Stimulated activated CD8-positive, alpha-beta memory T cell treated with anti-CD3 and anti-CD28 coated beads, Interleukin-12 subunit alpha, Interleukin-12 subunit beta, amount 100 ng/mL, for 24 hours (primary cell): ENCODE data around the gene DDX42.
"Not testable (repeated sequence)": the region's sequence is repeated elsewhere in the genome, so short reads cannot be mapped to it uniquely, and the experiment has no call there.

ENCODE experiments used
- DNase-seq: peaks from one replicate; pipeline ENCODE4 v3.0.0-alpha.2; 2020; ENCODE audit errors: extremely low read depth

Gene DDX42

DNA sequence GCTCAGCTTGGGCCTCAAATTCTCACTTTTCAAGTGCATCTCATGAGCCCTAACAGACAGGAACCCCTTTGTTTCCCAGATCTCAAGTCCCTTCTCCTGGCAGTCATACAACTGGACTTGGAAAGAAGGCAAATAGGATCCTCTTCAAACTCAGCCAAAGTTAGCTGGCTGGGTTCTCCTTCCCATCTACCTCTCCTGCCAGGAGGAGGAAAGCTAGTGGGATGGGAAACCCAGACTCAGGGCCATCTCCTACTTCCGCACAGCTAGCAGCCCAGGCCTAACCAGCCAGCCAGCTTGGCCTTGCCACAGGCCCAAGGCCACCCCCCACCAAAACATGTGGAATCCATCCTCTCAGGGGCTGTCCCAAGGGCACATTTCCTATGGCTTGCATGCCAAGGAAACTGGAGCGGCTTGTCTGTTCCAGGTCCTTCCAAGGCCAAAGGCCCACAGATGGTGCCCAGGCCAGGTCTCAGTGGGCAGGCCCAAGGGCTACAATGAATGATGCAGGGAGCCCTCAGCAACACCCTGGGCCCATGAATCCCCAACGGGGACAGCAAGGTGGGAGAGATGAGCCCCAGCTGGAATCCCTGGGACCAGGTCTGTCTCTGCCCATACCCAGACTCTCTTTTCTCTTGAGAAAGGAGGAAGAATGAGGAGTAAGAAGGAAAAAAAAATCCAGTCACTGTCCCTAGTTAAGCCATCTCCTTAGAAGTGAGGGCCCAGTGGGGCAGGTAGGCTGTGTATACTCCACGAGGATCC is 66.8 kb downstream of the DDX42 start:
- no peak for DNase-seq

DNA sequence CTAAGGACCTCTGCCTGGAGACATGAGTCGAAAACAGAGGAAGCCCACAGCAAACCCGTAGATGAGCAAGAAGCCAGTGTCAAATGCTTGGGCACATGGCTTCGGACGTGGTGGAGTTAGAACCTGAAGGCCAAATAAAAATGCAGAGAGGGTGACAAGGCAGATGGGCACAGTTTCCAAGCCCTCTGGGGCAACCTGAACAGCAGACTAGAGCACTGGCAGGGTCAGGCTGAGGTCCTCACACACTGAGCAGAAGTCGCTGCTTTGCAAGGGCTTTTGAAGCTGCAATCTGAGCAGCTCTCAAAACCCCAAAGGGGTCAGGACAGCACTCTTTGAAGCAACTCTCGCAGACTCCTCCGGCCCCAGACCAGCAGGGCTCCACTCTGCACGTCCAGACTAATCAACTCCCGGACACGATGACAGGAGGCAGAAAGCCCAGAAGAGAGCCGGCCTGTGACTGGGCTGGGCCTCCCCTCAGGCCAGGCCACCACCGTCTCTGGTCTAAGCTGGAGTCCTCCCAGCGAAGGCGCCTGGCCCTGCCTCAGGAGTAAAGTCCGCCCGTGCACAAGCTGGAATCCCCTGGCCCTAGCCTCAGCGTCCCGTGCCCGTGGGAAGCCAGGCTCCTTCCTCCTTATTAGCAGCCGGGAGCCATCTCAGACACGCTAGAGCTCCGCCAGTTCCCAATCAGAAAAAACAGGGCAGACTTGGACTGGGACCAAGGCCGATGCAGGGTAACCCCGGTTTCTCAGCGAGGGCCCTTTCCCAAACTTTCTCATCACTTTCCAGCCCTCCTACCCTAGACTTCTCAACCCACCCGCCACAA is 67.6 kb downstream of the DDX42 start:
- DNase-seq: no peak

DNA sequence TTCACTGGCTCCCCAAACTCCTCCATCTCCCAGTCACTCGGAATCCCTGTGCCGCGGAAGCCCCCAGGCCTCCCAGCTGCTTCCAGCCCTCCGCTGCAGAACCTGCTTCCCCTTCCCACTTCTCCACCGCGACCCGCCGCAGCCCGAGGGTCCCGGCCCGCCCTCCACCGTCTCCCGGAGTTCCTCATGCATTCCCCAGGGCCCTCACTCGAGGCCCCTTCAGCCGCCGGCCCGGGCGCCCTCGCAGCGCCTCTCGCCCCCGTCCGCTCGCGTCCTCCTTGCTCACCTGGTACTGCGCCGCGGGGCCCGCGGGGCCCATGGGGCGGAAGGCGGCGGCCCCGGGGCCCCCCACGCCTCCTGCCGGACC is 68.2 kb downstream of the DDX42 start:
- DNase-seq: no peak

DNA sequence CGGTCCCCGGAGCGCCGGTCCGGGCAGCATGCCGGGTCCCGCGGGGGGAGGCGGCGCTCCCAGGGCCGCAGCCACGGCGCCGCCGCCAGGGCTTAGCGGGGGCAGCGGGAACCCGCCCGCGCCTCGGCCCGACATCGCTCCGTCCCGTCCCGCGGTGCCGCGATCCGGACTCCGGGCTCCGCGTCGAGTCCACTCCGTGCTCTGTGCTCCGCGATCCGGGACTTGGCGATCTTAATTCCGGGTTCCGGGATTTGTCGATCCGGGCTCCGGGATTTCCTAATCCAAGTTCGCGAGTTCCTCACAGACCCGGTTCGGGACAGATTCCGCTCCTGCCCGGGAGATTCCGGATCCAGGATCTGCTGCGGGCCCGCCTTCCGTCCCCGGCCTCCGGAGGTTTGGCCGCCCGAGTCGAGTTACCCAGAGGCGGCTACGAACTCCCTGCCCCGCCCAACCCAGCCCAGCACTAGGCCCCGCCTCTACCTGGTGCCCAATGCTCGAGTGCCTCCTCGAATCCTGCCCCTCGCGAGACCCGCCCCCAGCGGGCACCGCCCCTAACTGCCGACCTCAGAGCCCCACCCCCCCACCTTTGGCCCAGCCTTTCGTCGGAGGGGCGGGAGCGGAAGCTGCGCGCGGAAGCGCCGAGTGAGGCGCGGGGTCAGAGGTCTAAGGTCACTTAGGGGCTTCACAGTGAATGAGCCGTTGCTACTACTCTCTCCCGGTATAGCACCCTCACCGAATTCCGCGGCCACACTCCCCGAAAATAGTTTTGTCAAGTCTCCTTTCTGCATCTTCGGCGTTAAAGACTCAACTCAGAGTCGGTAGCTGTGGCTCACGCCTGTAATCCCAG is 68.8 kb downstream of the DDX42 start, which contains the start of gene SMARCD2:
TSS of gene SMARCD2 (minus strand) at position 146 of the 847 bp plus-strand sequence. CDS start at position 135, 11 bp downstream.
- DNase-seq: peak; percentile 96

DNA sequence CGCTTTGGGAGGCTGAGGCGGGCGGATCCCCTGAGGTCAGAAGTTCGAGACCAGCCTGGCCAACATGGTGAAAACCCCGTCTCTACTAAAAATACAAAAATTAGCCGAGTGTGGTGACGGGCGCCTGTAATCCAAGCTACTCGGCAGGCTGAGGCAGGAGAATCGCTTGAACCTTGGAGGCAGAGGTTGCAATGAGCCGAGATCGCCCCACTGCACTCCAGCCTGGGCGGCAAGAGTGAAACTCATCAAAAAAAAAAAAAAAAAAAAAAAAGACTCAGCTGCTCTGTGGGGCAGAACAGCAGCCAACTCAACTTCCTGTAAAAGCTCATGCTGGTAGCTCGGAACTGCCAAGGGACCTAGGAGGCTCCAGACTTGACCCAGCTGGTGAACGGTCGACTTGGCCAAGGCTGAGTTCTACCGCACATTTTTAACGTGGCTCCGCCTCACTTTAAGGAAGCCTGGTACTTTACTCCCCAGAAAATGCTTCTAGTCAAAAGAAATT is 69.5 kb downstream of the DDX42 start:
- not testable (repeated sequence) for DNase-seq

DNA sequence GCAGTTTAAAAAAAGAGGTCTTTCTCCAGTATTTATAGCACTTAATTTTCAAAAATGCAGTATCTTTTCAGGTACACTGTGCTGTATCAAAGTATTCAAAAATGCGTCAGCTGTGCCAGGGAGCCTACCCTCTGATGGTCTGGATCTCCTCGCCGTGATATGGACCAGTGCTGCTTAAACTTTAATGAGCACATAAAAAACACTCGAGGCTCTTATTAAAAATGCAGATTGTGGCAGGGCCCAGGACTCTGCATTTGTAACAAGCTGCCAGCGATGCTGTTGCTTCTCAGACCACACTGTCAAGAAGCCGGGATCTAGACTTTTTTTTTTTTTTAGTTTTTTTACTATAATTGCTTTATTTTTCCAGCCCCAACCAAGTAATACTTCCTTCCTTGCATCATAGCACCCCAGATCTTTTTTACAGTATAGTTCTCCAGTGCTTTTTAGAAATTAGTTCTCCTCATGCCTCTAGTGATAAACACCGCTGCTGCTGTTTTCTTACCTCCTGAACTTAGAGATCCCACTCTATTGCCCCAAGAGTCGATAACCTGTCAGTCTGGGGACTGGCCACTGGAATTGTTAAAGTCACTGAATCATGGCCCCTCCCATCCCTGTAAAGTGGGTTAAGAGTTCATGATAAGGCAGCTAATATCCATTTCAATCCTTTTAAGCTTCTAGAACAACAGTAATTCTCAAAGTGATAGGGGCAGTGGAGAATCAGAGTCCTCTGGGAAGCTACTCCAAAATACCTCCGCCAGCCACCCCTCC is 70.1 kb downstream of the DDX42 start:
- no peak for DNase-seq

DNA sequence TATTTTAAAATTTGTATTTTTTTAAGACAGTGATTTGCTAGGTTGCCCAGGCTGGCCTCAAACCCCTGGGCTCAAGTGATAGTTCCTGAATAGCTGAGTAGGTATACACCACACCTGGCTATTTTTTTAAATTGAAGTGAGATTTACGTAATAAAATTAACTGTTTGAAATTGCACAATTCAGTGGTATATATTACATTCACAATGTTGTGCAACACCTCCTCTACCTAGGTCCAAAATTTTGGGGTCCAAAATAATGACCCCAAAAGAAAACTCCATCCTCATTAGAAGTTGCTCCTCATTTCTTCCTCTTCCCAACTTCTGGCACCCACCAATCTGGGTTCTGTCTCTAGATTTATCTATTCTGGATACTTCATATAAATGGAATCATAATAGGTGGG is 71.5 kb downstream of the DDX42 start:
- no peak for DNase-seq

DNA sequence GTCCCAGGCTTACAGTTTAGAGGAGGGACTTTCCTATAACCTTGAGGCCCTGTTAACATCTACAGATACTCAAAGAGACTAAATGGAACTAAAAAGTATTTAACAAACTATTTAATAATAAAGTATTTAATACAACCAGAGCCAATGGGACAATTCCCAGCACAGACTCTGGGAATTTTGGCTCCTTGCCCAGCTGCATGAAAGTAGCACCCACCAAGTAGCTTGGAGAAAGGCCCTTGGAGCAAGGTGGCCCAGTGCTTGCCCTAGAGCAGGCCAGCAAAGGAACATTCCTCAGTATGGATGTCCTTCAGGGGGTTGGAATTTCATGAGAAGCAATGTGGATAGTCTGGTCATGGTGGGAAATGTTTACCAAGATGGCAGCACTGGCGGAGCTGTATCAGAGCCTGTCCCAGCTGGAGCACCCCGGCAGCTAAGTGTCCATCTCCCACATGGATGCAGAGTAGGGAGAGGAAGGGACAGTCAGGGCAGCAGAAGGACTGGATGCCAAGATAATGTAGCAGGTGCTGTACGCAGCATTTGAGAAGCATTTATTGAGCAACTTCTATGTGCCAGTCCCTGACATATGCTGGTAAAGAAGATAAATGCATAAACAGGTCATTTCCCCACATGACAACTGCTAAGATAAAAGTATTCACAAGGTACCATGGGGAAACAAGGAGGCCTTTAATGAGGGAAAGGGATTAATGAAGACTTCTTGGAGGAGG is 73.7 kb downstream of the DDX42 start:
- DNase-seq: no peak

DNA sequence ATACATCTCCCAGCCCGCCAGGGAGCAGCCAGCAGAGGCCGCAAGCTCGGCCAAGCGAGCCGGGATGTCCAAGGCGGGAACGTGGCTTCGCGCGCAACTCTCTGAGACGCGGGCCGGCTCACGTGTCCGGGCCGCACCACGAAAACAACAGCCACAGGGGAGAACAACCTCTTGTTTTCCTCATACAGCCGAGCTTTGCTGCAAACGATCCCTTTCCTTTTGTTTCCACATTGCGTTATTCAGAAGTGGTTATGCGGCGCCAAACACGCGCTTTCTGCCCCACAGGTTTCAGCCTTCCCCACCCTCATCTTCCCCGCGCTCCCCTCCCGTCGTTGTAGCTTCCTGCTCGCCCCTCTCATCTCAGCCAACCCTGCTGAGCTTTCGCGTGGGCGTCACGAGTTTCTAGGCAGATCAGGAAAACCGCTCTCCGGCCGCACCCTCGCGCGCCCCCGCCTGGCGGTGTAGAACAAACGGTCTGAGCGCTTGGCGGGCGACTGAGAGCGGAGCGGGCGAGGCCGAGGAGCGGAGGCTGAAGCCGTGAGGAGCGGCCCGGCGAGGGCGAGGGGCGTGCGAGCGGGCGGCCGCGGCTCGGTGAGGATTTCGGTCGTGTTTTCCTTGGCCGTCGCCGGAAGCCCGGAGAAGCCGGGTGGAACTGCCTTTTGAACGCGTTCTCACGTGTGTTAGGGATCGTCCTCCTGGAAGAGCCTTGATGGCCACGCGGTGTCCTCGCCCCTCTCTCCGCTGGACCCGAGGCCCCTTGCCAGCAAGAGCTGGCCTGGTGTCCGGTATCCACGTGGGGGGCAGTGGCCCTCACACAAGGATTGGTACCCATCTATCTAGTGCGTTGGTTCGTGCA is 75.1 kb downstream of the DDX42 start:
- DNase-seq: peak; percentile 85

DNA sequence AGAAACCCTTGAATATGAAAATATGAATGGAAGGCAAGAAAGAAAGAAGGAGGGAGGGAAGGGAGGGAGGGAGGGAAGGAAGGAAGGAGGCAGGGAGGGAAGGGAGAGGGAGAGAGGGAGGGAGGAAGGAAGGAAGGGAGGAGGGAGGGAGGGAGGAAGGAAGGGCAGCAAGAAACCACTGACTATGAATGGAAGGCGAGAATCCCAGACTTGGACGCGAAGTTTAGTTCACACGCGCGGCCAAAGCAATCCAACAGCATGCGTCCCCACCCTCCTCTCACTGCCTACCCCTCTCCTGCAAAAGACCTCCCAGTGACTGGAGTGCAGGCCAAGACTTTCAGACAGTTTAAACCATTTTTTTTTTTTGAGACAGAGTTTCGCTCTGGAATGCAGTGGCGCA is 76.4 kb downstream of the DDX42 start:
- no peak for DNase-seq

DNA sequence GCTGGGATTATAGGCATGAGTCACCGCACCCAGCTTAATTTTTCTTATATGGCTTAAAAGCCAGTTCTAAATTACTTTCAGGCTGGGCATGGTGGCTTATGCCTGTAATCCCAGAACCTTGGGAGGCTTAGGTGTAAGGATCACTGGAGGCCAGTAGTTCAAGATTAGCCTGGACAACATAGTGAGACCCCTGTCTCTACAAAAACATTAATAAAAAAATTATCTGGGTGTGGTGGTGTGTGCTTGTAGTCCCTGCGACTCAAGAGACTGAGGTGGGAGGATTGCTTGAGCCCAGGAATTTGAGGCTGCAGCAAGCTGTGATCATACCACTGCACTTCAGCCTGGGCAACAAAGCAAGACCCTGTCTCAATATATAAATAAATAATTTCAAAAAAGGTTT is 79.3 kb downstream of the DDX42 start:
- DNase-seq: no peak

DNA sequence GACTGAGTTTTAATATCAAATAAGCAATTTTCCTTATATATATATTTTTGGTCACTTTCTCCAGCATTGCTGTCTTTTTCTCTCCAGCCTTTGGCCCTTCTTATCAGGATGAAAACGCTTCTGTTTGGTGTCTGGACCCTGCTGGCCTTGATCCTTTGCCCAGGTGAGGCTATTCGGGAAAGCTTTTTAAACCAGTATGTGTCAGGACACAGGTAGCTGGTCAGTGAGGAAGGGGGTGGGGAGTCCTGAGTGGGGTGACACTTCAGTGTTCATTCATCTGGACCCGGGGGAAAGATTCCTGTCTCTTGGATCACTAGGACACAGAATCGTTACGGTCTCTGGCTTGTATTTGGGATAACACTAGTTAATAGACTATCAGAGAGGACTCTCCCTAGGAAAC is 80.7 kb downstream of the DDX42 start:
- DNase-seq: no peak

DNA sequence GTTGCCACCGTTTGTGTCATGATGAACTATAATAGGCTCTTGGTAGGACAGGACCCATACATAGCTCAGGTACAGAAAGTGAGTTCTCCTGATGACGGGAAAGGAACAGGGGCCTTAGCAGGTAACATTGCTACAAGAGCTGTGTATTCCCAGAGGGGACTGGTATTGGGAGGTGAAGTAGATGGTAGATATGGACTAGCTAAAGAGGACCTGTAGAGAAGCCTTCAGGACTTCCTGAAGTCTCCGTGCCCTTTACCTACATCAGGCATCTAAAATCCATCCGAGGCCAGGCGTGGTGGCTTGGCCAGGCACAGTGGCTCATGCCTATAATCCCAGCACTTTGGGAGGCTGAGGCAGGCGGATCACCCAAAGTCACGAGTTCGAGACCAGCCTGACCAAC is 81.2 kb downstream of the DDX42 start:
- DNase-seq: no peak

DNA sequence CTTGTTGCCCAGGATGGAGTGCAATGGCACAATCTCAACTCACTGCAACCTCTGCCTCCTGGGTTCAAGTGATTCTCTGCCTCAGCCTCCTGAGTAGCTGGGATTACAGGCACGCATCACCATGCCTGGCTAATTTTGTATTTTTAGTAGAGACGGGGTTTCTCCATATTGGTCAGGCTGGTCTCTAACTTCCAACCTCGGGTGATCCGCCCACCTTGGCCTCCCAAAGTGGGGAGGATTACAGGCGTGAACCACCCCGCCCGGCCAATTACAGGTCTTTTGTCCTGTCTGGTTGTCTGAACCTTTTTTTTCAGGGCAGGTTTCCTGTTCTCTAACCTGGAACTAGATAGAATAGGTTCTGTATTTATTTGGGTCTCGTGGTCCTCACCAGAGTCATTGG is 82.5 kb downstream of the DDX42 start:
- DNase-seq: not testable (repeated sequence)

DNA sequence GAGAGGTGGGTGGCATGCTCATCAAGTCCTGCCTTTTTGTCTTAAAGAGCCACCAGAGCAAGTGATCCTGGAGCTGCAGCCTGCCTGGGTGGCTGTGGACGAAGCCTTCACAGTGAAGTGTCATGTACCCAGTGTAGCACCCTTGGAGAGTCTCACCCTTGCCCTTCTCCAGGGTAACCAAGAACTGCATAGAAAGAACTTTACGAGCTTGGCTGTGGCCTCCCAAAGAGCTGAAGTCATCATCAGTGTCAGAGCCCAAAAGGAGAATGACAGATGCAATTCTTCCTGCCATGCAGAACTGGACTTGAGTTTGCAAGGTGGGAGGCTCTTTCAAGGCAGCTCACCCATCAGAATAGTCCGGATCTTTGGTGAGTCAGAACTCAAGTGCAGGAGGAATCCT is 85.3 kb downstream of the DDX42 start:
- DNase-seq: no peak

DNA sequence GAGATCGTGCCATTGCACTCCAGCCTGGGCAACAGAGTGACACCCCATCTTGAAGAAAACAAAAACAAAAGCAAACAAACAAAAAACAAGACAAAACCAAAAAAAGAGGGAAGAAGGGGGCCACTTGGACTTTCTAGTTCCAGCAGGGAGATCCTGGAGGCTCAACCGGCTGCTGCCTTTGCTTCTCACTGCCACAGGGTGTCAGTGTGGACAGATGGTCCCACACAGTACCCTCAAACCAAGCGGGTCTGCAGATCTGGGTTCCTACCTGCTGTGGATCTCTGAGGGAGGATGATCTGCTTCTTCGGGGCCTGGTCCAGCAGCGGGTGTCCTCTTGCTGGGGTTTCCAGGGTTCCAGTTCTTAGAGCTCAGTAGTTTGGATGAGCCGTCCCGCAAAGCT is 92.7 kb downstream of the DDX42 start:
- DNase-seq: not testable (repeated sequence)
